HEK293T (cell line): ENCODE measurements around the gene CAMLG.

Experiments used
- FOXA1 ChIP-seq: fragments of 450-650 bp; IDR thresholded peaks from 2 replicates; pipeline ENCODE4 v1.6.1; 2016; ENCODE audit warnings: mild to moderate bottlenecking
- HDGF ChIP-seq: fragments of 450-650 bp; IDR thresholded peaks from 2 replicates; pipeline ENCODE4 v1.6.1; 2017; ENCODE audit warnings: antibody characterized with exemption, borderline replicate concordance

DNA sequence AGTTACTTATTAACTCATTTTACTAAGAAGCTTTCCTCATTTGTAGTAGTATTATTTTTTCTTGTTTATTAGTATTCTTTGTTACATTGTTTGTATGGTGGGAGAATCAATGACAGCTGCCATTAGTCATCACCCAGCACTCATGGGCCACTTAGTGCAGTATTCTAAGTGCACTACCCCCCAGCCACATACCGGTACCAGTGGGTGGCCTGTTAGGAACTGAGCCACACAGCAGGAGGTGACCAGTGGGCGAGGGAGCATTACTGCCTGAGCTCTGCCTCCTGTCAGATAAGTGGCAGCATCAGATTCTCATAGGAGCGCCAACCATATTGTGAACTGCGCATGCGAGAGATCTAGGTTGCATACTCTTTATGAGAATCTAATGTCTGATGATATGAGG, 24.2 kb upstream of the CAMLG start:
- TF ChIP-seq HDGF (no peak), FOXA1 (no peak)
